H9 (cell line): ENCODE results near the gene PIK3R5. TPM values are rescaled to one million over a fixed set of nuclear protein-coding genes. Genes with fewer than 3 reads are reported as not detected.

ENCODE experiments used
- DNase-seq: peaks from one replicate; pipeline ENCODE4 v3.0.0-alpha.2; 2017
- H2AFZ ChIP-seq: one replicate; pipeline ENCODE4 v1.6.1; 2013; ENCODE audit warnings: mild to moderate bottlenecking, low read length, control low read depth, moderate library complexity
- H2AK5ac ChIP-seq: 2 replicates; pipeline ENCODE4 v1.6.1; 2013; ENCODE audit warnings: low read length, control low read depth, mixed read lengths; ENCODE audit not compliant: insufficient read length
- H2BK120ac ChIP-seq: one replicate; pipeline ENCODE4 v1.6.1; 2013; ENCODE audit warnings: low read depth, mild to moderate bottlenecking, low read length, control low read depth, inconsistent platforms; ENCODE audit not compliant: poor library complexity, severe bottlenecking
- H2BK12ac ChIP-seq: 2 replicates; pipeline ENCODE4 v1.6.1; 2013; ENCODE audit warnings: low read length, control low read depth, mixed read lengths, low read depth; ENCODE audit not compliant: insufficient read length
- H2BK15ac ChIP-seq: 2 replicates; pipeline ENCODE4 v1.6.1; 2013; ENCODE audit warnings: low read depth, low read length, control low read depth
- H2BK20ac ChIP-seq: one replicate; pipeline ENCODE4 v1.6.1; 2013; ENCODE audit warnings: low read depth, mild to moderate bottlenecking, low read length, control low read depth, inconsistent platforms; ENCODE audit not compliant: poor library complexity, severe bottlenecking
- H2BK5ac ChIP-seq: 2 replicates; pipeline ENCODE4 v1.6.1; 2013; ENCODE audit warnings: low read length, control low read depth, mixed read lengths; ENCODE audit not compliant: insufficient read length
- H3K14ac ChIP-seq: 2 replicates; pipeline ENCODE4 v1.6.1; 2013; ENCODE audit warnings: low read length, control low read depth; ENCODE audit not compliant: insufficient read depth
- H3K18ac ChIP-seq: 2 replicates; pipeline ENCODE4 v1.6.1; 2013; ENCODE audit warnings: low read depth, mild to moderate bottlenecking, mixed read lengths, low read length, control low read depth; ENCODE audit not compliant: insufficient read length
- H3K23ac ChIP-seq: 2 replicates; pipeline ENCODE4 v1.6.1; 2013; ENCODE audit warnings: low read length, control low read depth, mixed read lengths, low read depth; ENCODE audit not compliant: insufficient read length
- H3K23me2 ChIP-seq: 2 replicates; pipeline ENCODE4 v1.6.1; 2013; ENCODE audit warnings: low read depth, mild to moderate bottlenecking, mixed read lengths, low read length, control low read depth; ENCODE audit not compliant: insufficient read length, poor library complexity, severe bottlenecking
- H3K27ac ChIP-seq: 2 replicates; pipeline ENCODE4 v1.5.1; 2013; ENCODE audit warnings: low read length, control low read depth, mixed read lengths, low read depth; ENCODE audit not compliant: insufficient read length
- H3K27me3 ChIP-seq: 2 replicates; pipeline ENCODE4 v1.6.1; 2013; ENCODE audit warnings: low read length, control low read depth, inconsistent platforms; ENCODE audit not compliant: insufficient read depth
- H3K4ac ChIP-seq: 2 replicates; pipeline ENCODE4 v1.6.1; 2013; ENCODE audit warnings: low read depth, mild to moderate bottlenecking, control low read depth, inconsistent platforms, low read length, moderate library complexity
- H3K4me1 ChIP-seq: 2 replicates; pipeline ENCODE4 v1.6.1; 2013; ENCODE audit warnings: low read length, control low read depth, inconsistent platforms; ENCODE audit not compliant: insufficient read depth
- H3K4me2 ChIP-seq: 2 replicates; pipeline ENCODE4 v1.6.1; 2013; ENCODE audit warnings: low read length, control low read depth, mixed read lengths; ENCODE audit not compliant: insufficient read length, insufficient read depth
- H3K56ac ChIP-seq: 2 replicates; pipeline ENCODE4 v1.6.1; 2013; ENCODE audit warnings: low read depth, mild to moderate bottlenecking, mixed read lengths, low read length, control low read depth; ENCODE audit not compliant: insufficient read length
- H3K79me1 ChIP-seq: 2 replicates; pipeline ENCODE4 v1.6.1; 2013; ENCODE audit warnings: low read depth, mild to moderate bottlenecking, moderate library complexity, low read length, control low read depth, inconsistent platforms; ENCODE audit not compliant: insufficient read depth, poor library complexity, severe bottlenecking
- H3K79me2 ChIP-seq: 2 replicates; pipeline ENCODE4 v1.6.1; 2013; ENCODE audit warnings: low read length, control low read depth, inconsistent platforms; ENCODE audit not compliant: insufficient read depth
- H3K9ac ChIP-seq: 2 replicates; pipeline ENCODE4 v1.6.1; 2013; ENCODE audit warnings: low read length, control low read depth, mixed read lengths; ENCODE audit not compliant: insufficient read length; ENCODE audit errors: extremely low read depth
- H3K9me3 ChIP-seq: one replicate; pipeline ENCODE4 v1.6.1; 2013; ENCODE audit warnings: low read depth, low read length, inconsistent platforms; ENCODE audit not compliant: control insufficient read depth
- H3T11ph ChIP-seq: one replicate; pipeline ENCODE4 v1.6.1; 2013; ENCODE audit warnings: mild to moderate bottlenecking, low read length, control low read depth, inconsistent platforms
- H4K20me1 ChIP-seq: one replicate; pipeline ENCODE4 v1.6.1; 2013; ENCODE audit not compliant: control insufficient read depth, insufficient read length, insufficient read depth
- H4K5ac ChIP-seq: 2 replicates; pipeline ENCODE4 v1.6.1; 2013; ENCODE audit warnings: low read depth, mild to moderate bottlenecking, mixed read lengths, low read length, control low read depth; ENCODE audit not compliant: insufficient read length
- H4K8ac ChIP-seq: replicated peaks from 2 replicates; pipeline ENCODE4 v1.6.1; 2013; ENCODE audit warnings: low read length, control low read depth, mixed read lengths, low read depth; ENCODE audit not compliant: insufficient read length
- H4K91ac ChIP-seq: 2 replicates; pipeline ENCODE4 v1.6.1; 2013; ENCODE audit warnings: low read depth, mild to moderate bottlenecking, moderate library complexity, mixed read lengths, low read length, control low read depth; ENCODE audit not compliant: insufficient read length
- H3K27ac Mint-ChIP-seq, 3 experiments: 2 replicates in 2 of 3; 3 replicates in 1 of 3; pipeline ENCODE4 v1.8.0; 2020 to 2021; ENCODE audit warnings: mixed read lengths in 3 of 3, mild to moderate bottlenecking in 1 of 3, moderate library complexity in 1 of 3
- H3K27me3 Mint-ChIP-seq: 2 replicates; pipeline ENCODE4 v1.8.0; 2021; ENCODE audit warnings: low read depth, mild to moderate bottlenecking, moderate library complexity, mixed read lengths
- H3K36me3 Mint-ChIP-seq, 3 experiments: 2 replicates in 2 of 3; 3 replicates in 1 of 3; pipeline ENCODE4 v1.8.0; 2020 to 2021; ENCODE audit warnings: low read depth in 3 of 3, mixed read lengths in 3 of 3; ENCODE audit not compliant: insufficient read depth in 1 of 3
- H3K4me1 Mint-ChIP-seq, 2 experiments: 2 replicates each; pipeline ENCODE4 v1.8.0; 2020; ENCODE audit warnings: mixed read lengths in 2 of 2
- H3K4me3 Mint-ChIP-seq, 2 experiments: 2 replicates in 1 of 2; 3 replicates in 1 of 2; pipeline ENCODE4 v1.8.0; 2020 to 2021; ENCODE audit warnings: mild to moderate bottlenecking in 2 of 2, mixed read lengths in 2 of 2, moderate library complexity in 1 of 2
- H3K9me3 Mint-ChIP-seq, 2 experiments: 2 replicates in 1 of 2; 3 replicates in 1 of 2; pipeline ENCODE4 v1.8.0; 2020; ENCODE audit warnings: mild to moderate bottlenecking in 2 of 2, mixed read lengths in 2 of 2, moderate library complexity in 1 of 2
- WGBS: extraction: QIAGEN DNeasy Blood & Tissue Kit; methylation state at CpG from one replicate; pipeline ENCODE4 v1.1.7; 2013; ENCODE audit warnings: missing lambda C conversion rate, low lambda C conversion rate, mixed read lengths; ENCODE audit not compliant: insufficient read length; ENCODE audit errors: extremely low coverage; 5-methylcytosine and 5-hydroxymethylcytosine counted together
- total RNA-seq: library from RNA; stranded (reverse); gene quantifications from 2 replicates; pipeline ENCODE4 v1.2.1, GENCODE V29; 2021
- TF ChIP-seq, protein P1 (sequence below): fragments of 200-600 bp; sonication (generic); conservative IDR thresholded peaks from 3 replicates; pipeline ENCODE4 v1.8.0; 2021; ENCODE audit warnings: antibody characterized with exemption, mild to moderate bottlenecking

PIK3R5 gene
- total RNA-seq, 1 experiment from 2014 or later, result 1.4 TPM

DNA sequence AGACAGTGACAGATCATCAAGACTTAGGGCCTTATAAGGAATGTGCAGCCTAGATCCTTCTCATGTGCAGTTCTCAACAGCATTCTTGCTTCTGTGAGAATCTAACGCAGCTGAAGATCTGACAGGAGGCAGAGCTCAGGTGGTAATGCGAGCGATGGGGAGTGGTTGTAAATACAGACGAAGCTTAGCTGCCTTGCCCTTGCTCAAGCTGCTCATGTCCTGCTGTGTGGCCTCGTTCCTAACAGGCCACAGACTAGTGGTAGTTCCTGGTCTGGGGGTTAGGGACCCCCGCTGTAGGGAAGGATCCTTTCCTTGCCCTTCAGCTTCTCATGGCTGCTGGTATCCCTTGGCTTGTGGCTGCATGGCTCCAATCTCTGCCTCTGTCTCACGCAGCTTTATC lies 45.5 kb upstream of the PIK3R5 start:
- no peak overlapping the region for H3K9ac ChIP-seq
- Mint-ChIP-seq H3K4me1 (peaks cover 14 to 20% of the 10 kb centered on the region in 2 experiments), H3K36me3 (peaks cover 0 to 4% (median 0%) of the 10 kb centered on the region in 3 experiments; a peak in 2 of 7 replicates), H3K27me3 (peaks cover 89% of the 10 kb centered on the region), H3K9me3 (peaks cover 2% of the 10 kb centered on the region in 2 experiments; a peak in 4 of 5 replicates), H3K4me3 (no peak overlapping the region), H3K27ac (no peak overlapping the region)
- no peak overlapping the region for H2BK5ac ChIP-seq
- H2AK5ac ChIP-seq, result no peak overlapping the region
- H2AFZ ChIP-seq, result no peak overlapping the region
- H2BK120ac ChIP-seq, result no peak overlapping the region
- no peak overlapping the region for H2BK20ac ChIP-seq
- no peak overlapping the region for H3K4me2 ChIP-seq
- H4K20me1 ChIP-seq, result no peaks in the 10 kb centered on the region
- H2BK15ac ChIP-seq, result no peak overlapping the region
- no peak overlapping the region for H4K8ac ChIP-seq
- H3K18ac ChIP-seq, result no peak overlapping the region
- TF ChIP-seq, protein P1, sequence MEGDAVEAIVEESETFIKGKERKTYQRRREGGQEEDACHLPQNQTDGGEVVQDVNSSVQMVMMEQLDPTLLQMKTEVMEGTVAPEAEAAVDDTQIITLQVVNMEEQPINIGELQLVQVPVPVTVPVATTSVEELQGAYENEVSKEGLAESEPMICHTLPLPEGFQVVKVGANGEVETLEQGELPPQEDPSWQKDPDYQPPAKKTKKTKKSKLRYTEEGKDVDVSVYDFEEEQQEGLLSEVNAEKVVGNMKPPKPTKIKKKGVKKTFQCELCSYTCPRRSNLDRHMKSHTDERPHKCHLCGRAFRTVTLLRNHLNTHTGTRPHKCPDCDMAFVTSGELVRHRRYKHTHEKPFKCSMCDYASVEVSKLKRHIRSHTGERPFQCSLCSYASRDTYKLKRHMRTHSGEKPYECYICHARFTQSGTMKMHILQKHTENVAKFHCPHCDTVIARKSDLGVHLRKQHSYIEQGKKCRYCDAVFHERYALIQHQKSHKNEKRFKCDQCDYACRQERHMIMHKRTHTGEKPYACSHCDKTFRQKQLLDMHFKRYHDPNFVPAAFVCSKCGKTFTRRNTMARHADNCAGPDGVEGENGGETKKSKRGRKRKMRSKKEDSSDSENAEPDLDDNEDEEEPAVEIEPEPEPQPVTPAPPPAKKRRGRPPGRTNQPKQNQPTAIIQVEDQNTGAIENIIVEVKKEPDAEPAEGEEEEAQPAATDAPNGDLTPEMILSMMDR, result no peak
- WGBS, result no CpG with 5 or more reads among the region's 7 CpGs
- H3K27me3 ChIP-seq, result peaks cover 11% of the 10 kb centered on the region; the same call in 1 of the 2 replicates
- H3K14ac ChIP-seq, result no peak overlapping the region
- H3K4me1 ChIP-seq, result peaks cover 3% of the 10 kb centered on the region; the same call in 1 of the 2 replicates
- no peak overlapping the region for H3K27ac ChIP-seq
- no peak overlapping the region for H3K23ac ChIP-seq
- no peaks in the 10 kb centered on the region for H3K79me2 ChIP-seq
- DNase-seq, result no peak
- no peak overlapping the region for H3K56ac ChIP-seq
- H3K4ac ChIP-seq, result no peak overlapping the region
- H3K23me2 ChIP-seq, result peaks cover 3% of the 10 kb centered on the region
- no peaks in the 10 kb centered on the region for H3K9me3 ChIP-seq
- H4K5ac ChIP-seq, result no peak overlapping the region
- no peak overlapping the region for H2BK12ac ChIP-seq
- H4K91ac ChIP-seq, result no peak overlapping the region
- no peak overlapping the region for H3T11ph ChIP-seq
- H3K79me1 ChIP-seq, result no peaks in the 10 kb centered on the region
